OCI-LY7 (cell line): Measurements from ENCODE around the gene TGFBR1. TPM values are rescaled to one million over a fixed set of nuclear protein-coding genes. Genes with fewer than 3 reads are reported as not detected.

Experiments used
- BruUV-seq: library from RNA; stranded (reverse); fragments of 400-500 nt; replicated peaks from 2 replicates; lab custom pipeline; 2021; lab: Mats Ljungman, UMichigan
- CTCF ChIA-PET: fragments of 300-600 bp; sonication (Branson Sonifier 250); formaldehyde crosslinking; loops from one replicate; lab custom pipeline; 2022; ENCODE audit warnings: antibody characterized with exemption; ENCODE audit not compliant: unreplicated experiment; lab: Charles Lee
- POLR2A ChIA-PET: fragments of 300-600 bp; sonication (Branson Sonifier 250); formaldehyde crosslinking; loops from one replicate; lab custom pipeline; 2022; ENCODE audit warnings: antibody characterized with exemption; lab: Charles Lee
- DNase-seq: peaks from one replicate; pipeline ENCODE4 v3.0.0-alpha.2; 2015; ENCODE audit warnings: low spot score
- H2AFZ ChIP-seq: fragments of 200-600 bp; sonication (generic), shearing (Covaris generic); 2 replicates; pipeline ENCODE4 v1.6.1; 2014; ENCODE audit warnings: mild to moderate bottlenecking, antibody characterized with exemption, low read length, moderate library complexity
- H3K27ac ChIP-seq: fragments of 200-600 bp; sonication (generic); 2 replicates; pipeline ENCODE4 v1.5.1; 2014; ENCODE audit warnings: mixed run types, low read depth, mild to moderate bottlenecking, moderate library complexity, low read length, inconsistent platforms; ENCODE audit not compliant: poor library complexity, severe bottlenecking
- H3K36me3 ChIP-seq: fragments of 200-600 bp; sonication (generic); 2 replicates; pipeline ENCODE4 v1.6.1; 2014; ENCODE audit warnings: mild to moderate bottlenecking, antibody characterized with exemption, low read length, moderate library complexity, mixed read lengths; ENCODE audit not compliant: insufficient read depth
- H3K4me1 ChIP-seq: fragments of 200-600 bp; sonication (generic); 2 replicates; pipeline ENCODE4 v1.5.1; 2014; ENCODE audit warnings: mild to moderate bottlenecking, low read length; ENCODE audit not compliant: insufficient read depth, poor library complexity, severe bottlenecking
- H3K4me2 ChIP-seq: fragments of 200-600 bp; sonication (generic); 2 replicates; pipeline ENCODE4 v1.6.1; 2014; ENCODE audit warnings: mild to moderate bottlenecking, low read length
- H3K4me3 ChIP-seq: fragments of 200-600 bp; sonication (generic); 2 replicates; pipeline ENCODE4 v1.5.1; 2014; ENCODE audit warnings: mild to moderate bottlenecking, low read depth, low read length; ENCODE audit not compliant: poor library complexity, severe bottlenecking
- H3K79me2 ChIP-seq: fragments of 200-600 bp; sonication (generic); 2 replicates; pipeline ENCODE4 v1.6.1; 2016; ENCODE audit warnings: low read depth, mild to moderate bottlenecking, low read length, moderate library complexity, mixed read lengths; ENCODE audit not compliant: insufficient read depth
- H3K9me2 ChIP-seq: fragments of 200-600 bp; sonication (generic); 2 replicates; pipeline ENCODE4 v1.6.1; 2016; ENCODE audit warnings: mild to moderate bottlenecking, low read length, mixed read lengths; ENCODE audit not compliant: insufficient read depth
- H3K9me3 ChIP-seq: fragments of 200-600 bp; sonication (generic); 2 replicates; pipeline ENCODE4 v1.6.1; 2014; ENCODE audit warnings: mild to moderate bottlenecking, mixed run types, low read length, mixed read lengths
- H4K20me1 ChIP-seq: fragments of 200-600 bp; sonication (generic); 2 replicates; pipeline ENCODE4 v1.6.1; 2014; ENCODE audit warnings: mild to moderate bottlenecking, antibody characterized with exemption, low read length, moderate library complexity, mixed read lengths; ENCODE audit not compliant: insufficient read depth
- EZH2phosphoT487 ChIP-seq: fragments of 200-600 bp; sonication (generic); IDR thresholded peaks from 2 replicates; pipeline ENCODE4 v1.6.1; 2018; ENCODE audit warnings: low read depth, borderline replicate concordance, mild to moderate bottlenecking, mixed run types, antibody characterized with exemption, low read length, moderate library complexity, mixed read lengths
- intact Hi-C: fragments of 100-400 bp; cut with micrococcal nuclease; formaldehyde crosslinking; loops from one replicate; pipeline ENCODE4 v1.10.0; 2022; ENCODE audit not compliant: unreplicated experiment
- total RNA-seq, 2 experiments: library from RNA; depleted of rRNA in 1 of 2; stranded (reverse); fragments of >200 nt in 1 of 2; shearing (Covaris generic) in 1 of 2; gene quantifications; 2 replicates each; pipeline ENCODE4 v1.2.3, GENCODE V29; 2014 to 2022
- TF ChIP-seq, protein P1 (sequence below): fragments of 200-600 bp; sonication (generic); conservative IDR thresholded peaks from 2 replicates; pipeline ENCODE4 v1.5.1; 2014; ENCODE audit warnings: mild to moderate bottlenecking, antibody characterized with exemption, low read length, moderate library complexity, mixed read lengths

Gene TGFBR1
- total RNA-seq, 2 experiments from 2014 or later = 13.6 to 36.7 TPM

DNA sequence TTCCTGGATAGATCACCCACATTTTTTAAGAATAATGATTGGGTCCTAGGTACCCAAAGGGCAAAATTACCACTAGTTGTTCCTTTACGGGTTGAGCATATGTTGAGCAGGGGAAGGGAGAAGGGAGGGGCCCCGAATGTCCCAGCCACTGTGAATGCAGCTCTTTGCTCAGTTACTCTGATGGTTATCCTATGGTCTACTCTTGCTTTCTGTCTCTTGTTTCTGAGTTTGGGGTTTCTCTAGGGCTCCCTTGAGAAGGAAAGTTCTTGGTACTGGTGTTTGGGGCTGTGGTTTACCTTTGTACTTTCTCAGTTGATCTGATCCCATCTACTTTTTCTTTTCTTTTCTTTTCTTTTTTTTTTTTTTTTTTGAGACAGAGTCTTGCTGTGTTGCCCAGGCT is 61.2 kb downstream of the TGFBR1 start:
- TF ChIP-seq, protein P1, sequence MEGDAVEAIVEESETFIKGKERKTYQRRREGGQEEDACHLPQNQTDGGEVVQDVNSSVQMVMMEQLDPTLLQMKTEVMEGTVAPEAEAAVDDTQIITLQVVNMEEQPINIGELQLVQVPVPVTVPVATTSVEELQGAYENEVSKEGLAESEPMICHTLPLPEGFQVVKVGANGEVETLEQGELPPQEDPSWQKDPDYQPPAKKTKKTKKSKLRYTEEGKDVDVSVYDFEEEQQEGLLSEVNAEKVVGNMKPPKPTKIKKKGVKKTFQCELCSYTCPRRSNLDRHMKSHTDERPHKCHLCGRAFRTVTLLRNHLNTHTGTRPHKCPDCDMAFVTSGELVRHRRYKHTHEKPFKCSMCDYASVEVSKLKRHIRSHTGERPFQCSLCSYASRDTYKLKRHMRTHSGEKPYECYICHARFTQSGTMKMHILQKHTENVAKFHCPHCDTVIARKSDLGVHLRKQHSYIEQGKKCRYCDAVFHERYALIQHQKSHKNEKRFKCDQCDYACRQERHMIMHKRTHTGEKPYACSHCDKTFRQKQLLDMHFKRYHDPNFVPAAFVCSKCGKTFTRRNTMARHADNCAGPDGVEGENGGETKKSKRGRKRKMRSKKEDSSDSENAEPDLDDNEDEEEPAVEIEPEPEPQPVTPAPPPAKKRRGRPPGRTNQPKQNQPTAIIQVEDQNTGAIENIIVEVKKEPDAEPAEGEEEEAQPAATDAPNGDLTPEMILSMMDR = no peak
- no peak for TF ChIP-seq EZH2phosphoT487
- H3K4me2 ChIP-seq = no peak overlapping the region
- H3K79me2 ChIP-seq = no peaks in the 10 kb centered on the region
- no peaks in the 10 kb centered on the region for H3K36me3 ChIP-seq
- H3K9me3 ChIP-seq = no peaks in the 10 kb centered on the region
- no peak overlapping the region for H3K4me3 ChIP-seq
- BruUV-seq = no TSS peak
- no peak overlapping the region for H3K27ac ChIP-seq
- CTCF ChIA-PET = no interaction called here
- intact Hi-C loops = loop anchor here (10.0 kb wide), 1 partner anchor 639 kb away; no protein-coding TSS in a partner anchor
- DNase-seq = no peak
- no peaks in the 10 kb centered on the region for H4K20me1 ChIP-seq
- no peak overlapping the region for H2AFZ ChIP-seq
- H3K9me2 ChIP-seq = no peaks in the 10 kb centered on the region
- POLR2A ChIA-PET = interaction anchor here (0.6 to 0.8 kb wide), 2 partner anchors 18 to 186 kb away, joined by 3 read pairs; no protein-coding TSS in a partner anchor
- H3K4me1 ChIP-seq = no peaks in the 10 kb centered on the region

- DNase-seq = no peak
- Histone ChIP-seq H3K79me2 (no peaks in the 10 kb centered on the region), H4K20me1 (no peaks in the 10 kb centered on the region), H3K4me1 (no peaks in the 10 kb centered on the region), H3K4me3 (no peak overlapping the region), H3K27ac (no peak overlapping the region), H3K36me3 (no peaks in the 10 kb centered on the region), H3K4me2 (no peak overlapping the region), H3K9me3 (no peaks in the 10 kb centered on the region), H2AFZ (no peak overlapping the region), H3K9me2 (no peaks in the 10 kb centered on the region)
- POLR2A ChIA-PET = interaction anchor here (0.8 kb wide), 1 partner anchor 19 kb away, joined by 3 read pairs; no protein-coding TSS in a partner anchor
- CTCF ChIA-PET = no interaction called here
- intact Hi-C loops = loop anchor here (10.0 kb wide), 1 partner anchor 638 kb away; no protein-coding TSS in a partner anchor
- no TSS peak for BruUV-seq
- TF ChIP-seq, protein P1 = no peak
- TF ChIP-seq EZH2phosphoT487 = no peak
Observed at GRCh38 chr9:99167119-99167518, 62.2 kb downstream of the TGFBR1 start.

GRCh38 chr9:99167694-99168093 is 62.8 kb downstream of the TGFBR1 start:
- H3K79me2 ChIP-seq = no peaks in the 10 kb centered on the region
- H3K27ac ChIP-seq = no peak overlapping the region
- no peaks in the 10 kb centered on the region for H3K4me1 ChIP-seq
- no peak overlapping the region for H3K4me2 ChIP-seq
- DNase-seq = no peak
- H4K20me1 ChIP-seq = no peaks in the 10 kb centered on the region
- H2AFZ ChIP-seq = no peak overlapping the region
- ChIA-PET CTCF (no interaction called here), POLR2A (interaction anchor here (0.6 kb wide), 1 partner anchor 37 kb away, joined by 10 read pairs; no protein-coding TSS in a partner anchor)
- no peak overlapping the region for H3K4me3 ChIP-seq
- H3K36me3 ChIP-seq = no peaks in the 10 kb centered on the region
- no peaks in the 10 kb centered on the region for H3K9me3 ChIP-seq
- TF ChIP-seq EZH2phosphoT487 = no peak
- TF ChIP-seq, protein P1 = no peak
- no peaks in the 10 kb centered on the region for H3K9me2 ChIP-seq
- BruUV-seq = no TSS peak
- intact Hi-C loops = loop anchor here (10.0 kb wide), 1 partner anchor 637 kb away; no protein-coding TSS in a partner anchor
